Vagina (tissue), 2 donors: ENCODE results near the gene KDM4B. TPM values are rescaled to one million over a fixed set of nuclear protein-coding genes. Genes with fewer than 3 reads are reported as not detected.

ENCODE experiments used
- DNase-seq, 2 donors: peaks; one replicate each; pipeline ENCODE4 v3.0.0-alpha.2; 2017; ENCODE audit errors: extremely low spot score in 2 of 2
- H3K27ac ChIP-seq: fragments of 200-600 bp; sonication (generic); one replicate; pipeline ENCODE4 v1.5.1; 2019
- H3K27me3 ChIP-seq: fragments of 200-600 bp; sonication (generic); one replicate; pipeline ENCODE4 v1.5.1; 2019
- H3K36me3 ChIP-seq, 2 donors: fragments of 200-600 bp; sonication (generic); one replicate each; pipeline ENCODE4 v1.5.1; 2017 to 2019
- H3K4me1 ChIP-seq: fragments of 200-600 bp; sonication (generic); one replicate; pipeline ENCODE4 v1.5.1; 2019
- H3K4me3 ChIP-seq, 2 donors: fragments of 200-600 bp; sonication (generic); 1 replicate in 1 of 2; 2 replicates in 1 of 2; pipeline ENCODE4 v1.5.1; 2016 to 2019
- H3K9me3 ChIP-seq: fragments of 200-600 bp; sonication (generic); one replicate; pipeline ENCODE4 v1.5.1; 2019
- POLR2A ChIP-seq, 2 donors: fragments of 450-650 bp; IDR thresholded peaks; one replicate each; pipeline ENCODE4 v1.6.1; 2017; ENCODE audit warnings: antibody characterized with exemption in 2 of 2, mild to moderate bottlenecking in 2 of 2, moderate library complexity in 2 of 2
- POLR2AphosphoS5 ChIP-seq, 2 donors: sonication (generic); formaldehyde crosslinking; IDR thresholded peaks; one replicate each; pipeline ENCODE4 v1.9.0; 2017; ENCODE audit warnings: antibody characterized with exemption in 2 of 2, mild to moderate bottlenecking in 2 of 2, low read depth in 1 of 2; ENCODE audit not compliant: insufficient read depth in 1 of 2
- intact Hi-C: fragments of 100-400 bp; cut with DNase I; formaldehyde crosslinking; loops from one replicate; pipeline ENCODE4 v1.15.1; 2023
- total RNA-seq: library from RNA; depleted of rRNA; stranded (reverse); fragments of >200 nt; gene quantifications from one replicate; pipeline ENCODE4 v1.2.3, GENCODE V29; 2016
- TF ChIP-seq, protein P1 (sequence below), 3 experiments: fragments of 450-650 bp in 2 of 3; fragments of 200-600 bp in 1 of 3; sonication (generic) in 1 of 3; IDR thresholded peaks; one replicate each; pipeline ENCODE4 v1.5.1; 2017 to 2019; ENCODE audit warnings: antibody characterized with exemption in 3 of 3, mild to moderate bottlenecking in 2 of 3, moderate library complexity in 2 of 3

The KDM4B gene
- total RNA-seq, 1 donor from 2014 or later = 59.7 TPM

DNA sequence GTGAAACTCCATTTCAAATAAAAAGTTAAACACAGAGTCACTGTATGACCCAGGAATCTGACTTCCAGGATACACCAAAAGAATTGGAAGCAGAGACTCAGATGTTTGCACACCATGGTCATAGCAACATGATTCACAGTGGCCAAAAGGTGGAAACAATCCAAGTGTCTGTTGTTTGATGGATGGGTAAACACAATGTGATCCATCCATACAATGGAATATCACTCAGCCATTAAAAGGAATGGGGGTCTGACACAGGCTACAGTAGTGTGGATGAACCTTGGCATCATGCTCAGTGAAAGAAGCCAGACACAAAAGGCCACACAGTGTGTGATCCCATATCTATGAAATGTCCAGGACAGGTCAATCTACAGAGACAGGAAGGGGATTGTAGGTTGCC is 197.3 kb downstream of the KDM4B start:
- intact Hi-C loops = no loop called here
- DNase-seq = no peak
- Histone ChIP-seq H3K9me3 (no peaks in the 10 kb centered on the region), H3K4me1 (no peaks in the 10 kb centered on the region), H3K27ac (no peak overlapping the region), H3K4me3 (no peak overlapping the region), H3K36me3 (no peaks in the 10 kb centered on the region), H3K27me3 (no peaks in the 10 kb centered on the region)
- TF ChIP-seq, protein P1, sequence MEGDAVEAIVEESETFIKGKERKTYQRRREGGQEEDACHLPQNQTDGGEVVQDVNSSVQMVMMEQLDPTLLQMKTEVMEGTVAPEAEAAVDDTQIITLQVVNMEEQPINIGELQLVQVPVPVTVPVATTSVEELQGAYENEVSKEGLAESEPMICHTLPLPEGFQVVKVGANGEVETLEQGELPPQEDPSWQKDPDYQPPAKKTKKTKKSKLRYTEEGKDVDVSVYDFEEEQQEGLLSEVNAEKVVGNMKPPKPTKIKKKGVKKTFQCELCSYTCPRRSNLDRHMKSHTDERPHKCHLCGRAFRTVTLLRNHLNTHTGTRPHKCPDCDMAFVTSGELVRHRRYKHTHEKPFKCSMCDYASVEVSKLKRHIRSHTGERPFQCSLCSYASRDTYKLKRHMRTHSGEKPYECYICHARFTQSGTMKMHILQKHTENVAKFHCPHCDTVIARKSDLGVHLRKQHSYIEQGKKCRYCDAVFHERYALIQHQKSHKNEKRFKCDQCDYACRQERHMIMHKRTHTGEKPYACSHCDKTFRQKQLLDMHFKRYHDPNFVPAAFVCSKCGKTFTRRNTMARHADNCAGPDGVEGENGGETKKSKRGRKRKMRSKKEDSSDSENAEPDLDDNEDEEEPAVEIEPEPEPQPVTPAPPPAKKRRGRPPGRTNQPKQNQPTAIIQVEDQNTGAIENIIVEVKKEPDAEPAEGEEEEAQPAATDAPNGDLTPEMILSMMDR (IDR thresholded peaks at IDR 0.05) = no peak
- TF ChIP-seq POLR2AphosphoS5 (IDR thresholded peaks at IDR 0.05; ENCODE audit: insufficient read depth in 1 of 2, low read depth in 1 of 2) (no peak), POLR2A (IDR thresholded peaks at IDR 0.05) (no peak)

DNA sequence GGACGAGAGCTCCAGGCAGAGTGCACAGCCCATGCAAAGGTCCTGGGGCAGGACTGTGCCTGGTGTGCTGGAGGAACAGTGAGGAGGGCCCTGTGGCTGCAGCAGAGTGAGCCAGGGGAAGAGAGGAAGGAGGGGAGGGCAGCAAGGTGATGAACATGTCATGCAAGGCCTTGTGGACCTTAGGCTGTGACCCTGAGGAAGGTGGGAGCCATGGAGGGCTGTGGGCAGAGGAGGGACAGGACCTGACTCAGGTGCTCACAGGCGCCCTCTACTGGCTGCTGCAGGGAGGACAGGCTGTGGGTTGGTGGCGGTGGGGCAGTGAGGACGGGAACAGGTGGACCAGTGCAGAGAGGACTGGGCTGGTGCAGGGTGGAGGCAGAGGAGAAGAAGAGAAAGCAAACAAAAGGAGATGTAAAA is 201.4 kb downstream of the KDM4B start:
- H3K27ac ChIP-seq = no peak overlapping the region
- H3K4me1 ChIP-seq = peaks cover 11% of the 10 kb centered on the region
- no peak overlapping the region for H3K4me3 ChIP-seq
- no peaks in the 10 kb centered on the region for H3K27me3 ChIP-seq
- no peaks in the 10 kb centered on the region for H3K9me3 ChIP-seq
- TF ChIP-seq, protein P1 (IDR thresholded peaks at IDR 0.05) = peak in 1 of 3 experiments; percentile 9
- TF ChIP-seq POLR2A (IDR thresholded peaks at IDR 0.05) = no peak
- intact Hi-C loops = no loop called here
- no peak for DNase-seq
- H3K36me3 ChIP-seq = no peaks in the 10 kb centered on the region

DNA sequence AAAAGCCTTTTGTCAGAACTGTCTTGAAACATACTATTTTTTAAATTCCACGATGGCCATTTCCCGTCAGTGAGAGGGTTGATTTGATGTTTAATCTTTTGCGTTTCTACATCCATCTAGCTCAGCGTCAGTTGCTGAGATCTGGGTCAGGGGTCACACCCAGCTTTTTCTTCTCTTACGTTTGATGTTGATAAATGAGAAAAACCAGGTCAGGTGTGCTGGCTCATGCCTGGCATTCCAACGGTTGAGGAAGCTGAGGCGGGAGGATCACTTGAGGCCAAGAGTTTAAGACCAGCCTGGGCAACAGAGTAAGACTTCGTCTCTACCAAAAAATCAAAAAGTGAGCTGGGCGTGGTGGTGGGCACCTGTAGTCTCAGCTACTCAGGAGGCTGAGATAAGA is 202.8 kb downstream of the KDM4B start:
- Histone ChIP-seq H3K9me3 (no peaks in the 10 kb centered on the region), H3K27me3 (no peaks in the 10 kb centered on the region), H3K27ac (no peak overlapping the region), H3K36me3 (no peaks in the 10 kb centered on the region), H3K4me3 (no peak overlapping the region), H3K4me1 (peaks cover 11% of the 10 kb centered on the region)
- intact Hi-C loops = no loop called here
- TF ChIP-seq, protein P1 (IDR thresholded peaks at IDR 0.05) = no peak
- no peak for TF ChIP-seq POLR2AphosphoS5 (IDR thresholded peaks at IDR 0.05; ENCODE audit: insufficient read depth in 1 of 2, low read depth in 1 of 2)
- TF ChIP-seq POLR2A (IDR thresholded peaks at IDR 0.05) = no peak
- no peak for DNase-seq

DNA sequence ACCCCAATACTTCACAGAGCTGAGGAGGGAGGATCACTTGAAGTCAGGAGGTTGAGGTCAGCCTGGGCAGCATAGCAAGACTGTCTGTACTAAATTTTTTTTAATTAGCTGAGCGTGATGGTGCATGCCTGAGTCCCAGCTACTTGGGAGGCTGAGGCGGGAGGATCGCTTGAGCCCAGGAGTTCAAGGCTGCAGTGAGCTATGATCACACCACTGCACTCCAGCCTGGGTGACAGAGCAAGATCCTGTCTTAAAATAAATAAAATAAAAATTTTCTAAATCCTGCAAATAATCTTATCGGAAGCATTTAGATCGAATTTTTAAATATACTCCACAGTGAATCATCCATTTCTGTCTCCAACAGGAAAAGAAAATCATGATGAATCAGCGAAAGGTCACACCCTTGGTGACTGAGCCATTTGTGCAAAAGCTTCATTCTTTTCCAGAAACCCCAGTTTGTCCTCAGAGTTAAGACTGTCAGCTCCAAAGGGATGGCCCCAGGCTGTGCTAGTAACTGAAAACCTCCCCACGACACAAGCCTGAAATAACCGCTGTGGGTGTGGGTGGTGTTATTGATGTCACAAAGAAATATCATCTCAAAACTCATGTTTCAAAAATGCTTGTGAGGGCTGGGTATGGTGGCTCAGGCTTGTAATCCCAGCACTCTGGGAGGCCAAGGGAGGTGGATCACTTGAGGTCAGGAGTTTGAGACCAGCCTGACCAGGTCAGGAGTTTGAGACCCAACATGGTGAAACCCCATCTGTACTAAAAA is 204.1 kb downstream of the KDM4B start:
- intact Hi-C loops = no loop called here
- Histone ChIP-seq H3K4me3 (no peak overlapping the region), H3K9me3 (no peaks in the 10 kb centered on the region), H3K4me1 (peaks cover 11% of the 10 kb centered on the region), H3K27ac (no peak overlapping the region), H3K27me3 (no peaks in the 10 kb centered on the region), H3K36me3 (no peaks in the 10 kb centered on the region)
- no peak for DNase-seq
- TF ChIP-seq POLR2AphosphoS5 (IDR thresholded peaks at IDR 0.05; ENCODE audit: insufficient read depth in 1 of 2, low read depth in 1 of 2) = peak in 1 of 2 donors; percentile 30
- TF ChIP-seq POLR2A (IDR thresholded peaks at IDR 0.05) = no peak

DNA sequence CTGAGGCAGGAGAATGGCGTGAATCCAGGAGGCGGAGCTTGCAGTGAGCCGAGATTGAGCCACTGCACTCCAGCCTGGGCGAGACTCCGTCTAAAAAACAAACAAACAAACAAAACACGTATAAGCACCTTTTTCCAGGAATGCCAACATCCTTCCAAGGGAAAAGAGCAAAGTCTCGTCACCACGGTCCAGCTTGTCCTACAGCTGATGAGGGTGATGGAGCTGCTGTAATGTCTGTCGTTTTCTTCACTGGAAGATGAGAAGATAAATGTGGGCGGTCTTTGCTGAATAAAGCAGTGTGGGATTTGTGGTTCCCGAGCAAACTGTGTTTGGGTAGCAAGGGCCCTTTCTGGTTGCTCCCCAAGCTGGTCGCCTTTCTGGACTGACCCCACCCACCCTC is 205.1 kb downstream of the KDM4B start:
- Histone ChIP-seq H3K27ac (no peak overlapping the region), H3K4me3 (no peak overlapping the region), H3K27me3 (no peaks in the 10 kb centered on the region), H3K9me3 (no peaks in the 10 kb centered on the region), H3K4me1 (peaks cover 11% of the 10 kb centered on the region), H3K36me3 (no peaks in the 10 kb centered on the region)
- TF ChIP-seq POLR2AphosphoS5 (IDR thresholded peaks at IDR 0.05; ENCODE audit: insufficient read depth in 1 of 2, low read depth in 1 of 2) (no peak), POLR2A (IDR thresholded peaks at IDR 0.05) (no peak)
- TF ChIP-seq, protein P1 (IDR thresholded peaks at IDR 0.05) = no peak
- no peak for DNase-seq
- intact Hi-C loops = no loop called here
